GM18907 (cell line): ENCODE measurements around the gene CHEK1.
"Not testable (repeated sequence)": the region's sequence is repeated elsewhere in the genome, so short reads cannot be mapped to it uniquely, and the experiment has no call there.

Experiments
- ATAC-seq: cut with Tn5 transposase; IDR thresholded peaks from one replicate; pipeline ENCODE4 v1.9.1; 2021; ENCODE audit warnings: mild to moderate bottlenecking, moderate library complexity; ENCODE audit not compliant: unreplicated experiment

CHEK1 gene

DNA sequence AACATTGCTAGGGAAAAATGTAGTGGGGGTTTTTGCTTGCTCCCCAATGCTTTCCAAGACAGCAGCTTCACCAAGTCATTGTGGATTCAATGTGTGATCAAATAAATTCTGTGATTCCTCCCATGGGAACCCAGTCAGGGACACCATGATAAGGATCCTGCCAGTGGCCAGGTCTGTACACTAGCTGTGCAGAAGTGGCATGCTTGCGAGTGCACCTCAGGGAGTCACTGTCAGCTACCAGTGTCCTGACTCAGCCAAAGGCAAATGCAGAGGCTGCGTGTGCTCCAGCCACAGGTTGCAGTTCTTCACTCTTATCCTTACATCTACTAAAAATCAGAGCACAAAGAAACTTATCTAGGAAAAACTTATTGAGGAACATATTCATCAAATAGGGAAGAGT is 65.0 kb downstream of the CHEK1 start:
- no peak for ATAC-seq

DNA sequence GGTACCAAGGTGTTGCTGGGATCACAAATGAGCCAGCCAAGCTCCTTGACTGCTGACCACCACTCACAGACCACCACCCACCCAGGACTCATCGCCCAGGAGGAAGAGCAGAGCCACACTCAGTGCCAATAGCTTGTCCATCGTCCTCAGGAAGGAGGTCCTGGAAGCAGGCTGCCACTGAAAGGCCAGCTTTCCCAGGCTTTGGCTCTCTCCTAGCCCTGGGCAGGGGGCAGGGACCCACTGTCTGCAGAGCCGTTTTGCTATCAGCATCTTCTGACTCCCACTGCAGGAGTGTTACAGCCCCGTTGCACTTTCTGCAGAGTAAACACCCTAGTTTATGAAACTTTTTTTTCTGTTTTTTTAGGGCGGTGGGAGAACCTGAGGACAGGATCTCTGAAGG is 67.9 kb downstream of the CHEK1 start:
- no peak for ATAC-seq

DNA sequence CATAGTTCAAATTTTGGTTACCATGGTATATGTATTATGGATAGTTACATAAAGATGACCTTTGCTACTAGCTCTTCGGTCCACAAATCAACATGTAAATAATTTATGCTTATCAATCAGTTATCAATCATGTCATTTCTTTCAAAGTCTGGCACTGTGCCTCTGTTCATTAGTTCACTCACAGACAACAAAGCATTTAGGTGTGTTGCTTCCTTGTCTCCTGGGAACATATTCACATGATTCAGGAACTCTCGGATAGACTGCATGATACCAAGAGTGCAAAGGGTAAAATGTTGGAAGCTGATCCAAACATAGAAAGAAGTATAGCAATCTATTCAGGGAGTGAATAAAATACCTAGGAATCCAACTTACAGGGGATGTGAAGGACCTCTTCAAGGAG is 70.0 kb downstream of the CHEK1 start:
- ATAC-seq: no peak

DNA sequence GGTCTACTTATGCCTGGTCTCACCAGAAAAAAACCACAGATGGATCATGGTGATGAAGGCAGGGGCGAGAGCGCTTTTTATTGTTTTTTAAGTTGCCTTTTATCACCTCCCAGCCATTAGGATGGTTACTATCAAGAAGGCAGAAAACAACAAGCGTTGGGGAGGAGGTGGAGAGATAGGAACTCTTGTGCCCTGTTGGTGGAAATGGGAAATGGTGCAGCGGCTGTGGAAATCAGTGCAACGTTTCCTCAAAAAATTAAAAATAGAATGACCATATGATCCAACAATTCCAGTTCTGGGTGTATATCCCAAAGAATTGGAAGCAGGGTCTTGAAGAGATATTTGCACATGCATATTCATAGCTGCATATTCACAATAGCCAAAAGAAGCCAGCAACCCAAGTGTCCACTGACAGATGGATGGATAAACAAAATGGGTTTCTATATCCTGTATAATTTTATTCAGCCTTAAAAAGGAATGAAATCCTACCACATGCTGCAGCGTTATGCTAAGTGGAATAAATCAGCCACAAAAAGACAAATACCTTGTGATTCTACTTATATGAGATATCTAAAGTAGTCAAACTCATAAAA is 76.2 kb downstream of the CHEK1 start:
- no peak for ATAC-seq

DNA sequence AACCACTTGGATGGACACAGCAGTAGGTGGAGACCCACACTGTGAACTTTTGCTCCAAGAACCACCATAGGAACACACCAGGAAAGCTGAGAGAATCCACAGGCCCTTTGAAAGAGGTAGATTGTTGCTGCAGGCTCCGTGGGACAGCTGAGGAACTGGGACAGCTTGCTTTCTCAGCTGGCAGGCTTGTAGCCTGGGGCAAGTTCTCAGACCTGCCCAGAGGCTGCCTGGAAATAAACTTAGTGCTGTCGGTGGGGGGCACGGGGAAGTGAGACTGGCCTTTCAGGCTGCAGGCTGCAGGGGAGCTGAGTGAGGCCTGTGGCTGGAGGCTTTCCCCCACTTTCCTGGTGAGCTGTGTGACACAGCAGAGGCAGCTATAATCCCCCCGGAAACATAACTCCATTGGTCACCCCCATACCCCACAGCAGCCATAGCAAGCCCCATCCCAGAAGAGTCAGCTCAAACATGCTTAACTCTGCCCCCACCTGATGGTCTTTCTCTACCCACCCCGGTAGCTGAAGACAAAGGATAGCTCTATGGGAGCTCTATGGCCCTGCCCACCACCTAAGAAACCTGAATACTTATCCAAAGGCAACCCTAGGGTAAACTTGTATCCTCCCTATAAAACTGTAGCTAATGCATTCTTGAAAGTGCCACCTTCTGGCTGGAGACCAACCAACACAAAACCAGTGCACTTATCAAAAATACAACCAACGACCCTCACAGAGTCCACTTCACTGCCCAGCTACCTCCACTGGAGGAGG is 77.1 kb downstream of the CHEK1 start:
- no peak for ATAC-seq

DNA sequence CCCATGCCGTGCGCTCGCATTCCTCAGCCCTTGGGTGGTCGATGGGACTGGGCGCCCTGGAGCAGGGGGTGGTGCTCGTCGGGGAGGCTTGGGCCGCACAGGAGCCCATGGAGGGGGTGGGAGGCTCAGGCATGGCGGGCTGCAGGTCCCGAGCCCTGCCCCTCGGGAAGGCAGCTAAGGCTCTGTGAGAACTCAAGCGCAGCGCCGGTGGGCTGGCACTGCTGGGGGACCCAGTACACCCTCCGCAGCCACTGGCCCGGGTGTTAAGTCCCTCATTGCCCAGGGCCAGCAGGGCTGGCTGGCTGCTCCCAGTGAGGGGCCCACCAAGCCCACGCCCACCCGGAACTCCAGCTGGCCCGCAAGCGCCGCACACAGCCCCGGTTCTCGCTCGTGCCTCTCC is 79.7 kb downstream of the CHEK1 start:
- ATAC-seq: not testable (repeated sequence)

DNA sequence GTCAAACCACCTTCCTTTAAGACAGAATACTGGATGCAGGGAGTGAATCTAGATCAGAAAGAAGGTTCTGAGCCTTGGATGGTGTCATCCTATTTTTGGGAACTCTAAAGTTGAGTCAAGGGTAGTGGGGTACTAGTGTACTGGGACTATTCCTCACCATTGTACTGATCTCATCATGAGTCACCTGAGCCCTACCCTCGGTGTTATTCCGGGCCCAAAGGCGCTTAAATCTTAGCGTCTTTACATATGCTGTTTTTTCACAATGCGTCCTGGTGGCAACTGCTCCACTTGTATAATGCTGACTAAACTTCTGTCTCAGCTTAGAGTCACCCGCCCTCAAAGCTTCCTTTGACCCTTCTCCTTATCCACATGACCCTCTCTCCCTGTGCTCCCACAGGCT is 95.8 kb downstream of the CHEK1 start:
- no peak for ATAC-seq

DNA sequence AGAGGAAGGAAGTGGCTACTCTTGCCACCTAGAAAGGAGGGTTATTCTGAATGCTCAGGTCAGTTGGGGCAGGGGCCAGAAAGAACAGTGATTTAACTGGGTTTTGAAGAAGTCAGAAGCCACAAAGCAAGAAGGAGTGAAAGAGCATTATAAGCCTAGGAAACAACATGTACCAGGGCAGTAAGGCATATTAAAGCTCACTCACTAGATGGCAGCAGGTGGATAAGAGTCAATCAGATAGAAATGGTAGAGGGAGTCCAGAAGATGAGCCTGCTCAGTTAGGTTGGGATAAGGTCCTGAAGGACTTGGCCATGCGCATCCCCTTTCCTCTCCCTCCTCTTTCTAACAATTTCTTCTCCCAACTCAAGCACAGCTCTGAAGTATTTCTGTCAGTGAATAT is 99.2 kb downstream of the CHEK1 start:
- no peak for ATAC-seq
